Measurements from ENCODE around the gene IRAK2.

The IRAK2 gene

DNA sequence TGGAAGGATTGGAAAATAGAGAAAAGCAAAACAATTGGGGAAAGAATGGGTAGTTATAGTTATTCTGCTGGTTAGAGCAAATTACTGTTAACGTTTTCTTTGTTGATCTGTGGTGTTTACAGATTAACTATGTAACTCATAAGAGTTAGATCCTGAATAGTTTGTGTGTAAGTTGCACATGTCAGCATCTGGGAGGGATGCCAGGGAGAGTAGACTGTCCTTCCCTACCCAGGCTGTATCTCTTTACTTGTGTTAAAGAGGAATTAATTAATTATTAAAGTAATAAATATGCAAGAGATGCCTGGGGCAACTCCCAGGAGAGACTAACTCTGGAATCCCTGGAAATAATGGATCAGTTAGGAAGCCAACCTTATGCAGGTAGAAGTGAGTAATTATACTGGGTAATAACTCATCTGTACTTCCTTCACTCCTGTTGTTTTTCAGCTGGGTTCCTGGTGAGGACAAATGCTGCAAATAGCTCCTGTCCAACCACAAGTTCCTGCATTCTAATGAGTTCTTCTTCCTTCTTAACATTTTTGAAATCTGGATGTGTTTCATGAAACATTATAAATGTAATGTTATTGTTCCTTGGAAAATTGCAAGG lies 109.1 kb downstream of the IRAK2 start:
- H3K27ac Mint-ChIP-seq: no peak overlapping the region
- peaks cover 33 to 38% of the 10 kb centered on the region in 2 donors for H3K36me3 Mint-ChIP-seq

DNA sequence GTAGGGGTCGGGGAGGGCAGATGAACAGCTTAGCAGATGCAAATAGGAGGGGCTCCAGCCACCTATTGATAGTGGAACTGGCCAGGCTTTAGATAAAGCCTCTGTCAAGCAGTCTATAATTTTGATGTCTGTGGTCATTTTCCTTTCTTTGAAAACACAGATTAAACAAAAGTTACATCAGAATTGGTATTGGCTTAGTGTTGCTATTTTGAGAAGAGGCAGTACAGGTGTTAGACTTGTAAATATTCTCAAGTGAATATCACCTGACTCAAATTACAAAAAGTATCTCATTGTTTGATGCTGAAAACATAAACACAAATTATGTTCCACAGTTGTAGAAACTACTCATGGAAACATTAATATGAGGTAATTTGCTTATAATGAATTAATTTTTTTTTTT lies 109.9 kb downstream of the IRAK2 start:
- Mint-ChIP-seq H3K4me1 (peaks cover 12 to 22% of the 10 kb centered on the region in 2 donors), H3K4me3 (no peak overlapping the region), H3K27ac (no peak overlapping the region), H3K9me3 (no peaks in the 10 kb centered on the region), H3K27me3 (no peaks in the 10 kb centered on the region), H3K36me3 (peaks cover 33 to 36% of the 10 kb centered on the region in 2 donors)
- ATAC-seq (replicated peaks): no peak
- no peak for DNase-seq

More for the DNA sequence above, 109.1 kb downstream of the IRAK2 start:
- Mint-ChIP-seq H3K4me3 (no peak overlapping the region), H3K4me1 (peaks cover 16 to 28% of the 10 kb centered on the region in 2 donors), H3K27me3 (no peaks in the 10 kb centered on the region), H3K9me3 (no peaks in the 10 kb centered on the region)
- DNase-seq (no peak), ATAC-seq (replicated peaks) (no peak)

DNA sequence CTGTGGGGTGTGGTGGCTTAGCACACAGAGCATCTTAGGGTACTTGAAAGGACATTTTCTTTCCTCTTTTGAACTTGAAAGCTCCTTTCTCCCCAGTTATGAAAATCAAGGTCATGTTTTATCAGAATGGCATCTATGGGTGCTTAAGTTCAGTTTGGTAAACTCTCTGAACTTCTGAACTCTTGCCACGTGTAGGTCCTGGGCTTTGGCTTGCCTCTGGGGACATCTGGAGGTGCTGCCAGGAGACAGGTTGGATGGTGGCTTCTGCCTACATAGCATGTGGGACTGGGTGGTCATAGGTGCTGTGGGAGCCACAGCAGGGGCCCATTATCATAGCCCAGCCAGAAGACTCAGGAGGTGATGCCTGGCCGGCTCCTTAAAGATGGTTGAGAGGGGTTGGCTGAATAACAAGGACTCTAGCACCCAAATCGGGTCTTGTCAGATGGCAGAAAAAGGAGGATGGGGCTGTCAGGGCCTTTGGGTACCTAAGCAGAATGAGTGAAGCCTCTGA lies 112.5 kb downstream of the IRAK2 start:
- Mint-ChIP-seq H3K9me3 (no peaks in the 10 kb centered on the region), H3K27me3 (no peaks in the 10 kb centered on the region), H3K36me3 (peaks cover 33 to 38% of the 10 kb centered on the region in 2 donors), H3K4me3 (no peak overlapping the region), H3K4me1 (peaks cover 12 to 27% of the 10 kb centered on the region in 2 donors), H3K27ac (peak overlapping the region; percentile 73)
- DNase-seq (no peak), ATAC-seq (replicated peaks) (no peak)

DNA sequence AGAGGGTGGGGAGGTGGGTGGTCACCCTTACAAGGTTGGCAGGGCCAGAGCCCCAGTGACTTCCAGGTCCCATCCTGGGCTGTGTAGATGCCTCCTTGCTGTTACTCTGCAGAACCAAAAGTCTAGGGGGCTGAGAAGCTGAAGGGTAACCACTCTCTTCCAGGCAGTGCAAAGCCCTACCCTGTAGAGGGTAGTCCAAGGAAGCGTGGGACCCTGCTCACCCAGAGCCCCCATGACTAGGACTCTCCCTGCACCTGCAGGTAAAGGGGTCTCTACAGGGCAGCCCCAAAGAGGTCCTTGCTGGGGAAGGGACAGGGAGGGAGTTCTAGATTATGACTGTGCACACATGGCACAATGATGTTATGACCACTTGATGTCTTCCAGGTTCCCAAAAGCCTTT lies 113.8 kb downstream of the IRAK2 start:
- peak overlapping the region; percentile 25 for H3K27ac Mint-ChIP-seq
- H3K9me3 Mint-ChIP-seq: no peaks in the 10 kb centered on the region
- H3K4me3 Mint-ChIP-seq: no peak overlapping the region
- H3K27me3 Mint-ChIP-seq: no peaks in the 10 kb centered on the region
- no peak for DNase-seq
- no peak for ATAC-seq (replicated peaks)
- peaks cover 8 to 18% of the 10 kb centered on the region in 2 donors for H3K4me1 Mint-ChIP-seq
- H3K36me3 Mint-ChIP-seq: peaks cover 29 to 38% of the 10 kb centered on the region in 2 donors

DNA sequence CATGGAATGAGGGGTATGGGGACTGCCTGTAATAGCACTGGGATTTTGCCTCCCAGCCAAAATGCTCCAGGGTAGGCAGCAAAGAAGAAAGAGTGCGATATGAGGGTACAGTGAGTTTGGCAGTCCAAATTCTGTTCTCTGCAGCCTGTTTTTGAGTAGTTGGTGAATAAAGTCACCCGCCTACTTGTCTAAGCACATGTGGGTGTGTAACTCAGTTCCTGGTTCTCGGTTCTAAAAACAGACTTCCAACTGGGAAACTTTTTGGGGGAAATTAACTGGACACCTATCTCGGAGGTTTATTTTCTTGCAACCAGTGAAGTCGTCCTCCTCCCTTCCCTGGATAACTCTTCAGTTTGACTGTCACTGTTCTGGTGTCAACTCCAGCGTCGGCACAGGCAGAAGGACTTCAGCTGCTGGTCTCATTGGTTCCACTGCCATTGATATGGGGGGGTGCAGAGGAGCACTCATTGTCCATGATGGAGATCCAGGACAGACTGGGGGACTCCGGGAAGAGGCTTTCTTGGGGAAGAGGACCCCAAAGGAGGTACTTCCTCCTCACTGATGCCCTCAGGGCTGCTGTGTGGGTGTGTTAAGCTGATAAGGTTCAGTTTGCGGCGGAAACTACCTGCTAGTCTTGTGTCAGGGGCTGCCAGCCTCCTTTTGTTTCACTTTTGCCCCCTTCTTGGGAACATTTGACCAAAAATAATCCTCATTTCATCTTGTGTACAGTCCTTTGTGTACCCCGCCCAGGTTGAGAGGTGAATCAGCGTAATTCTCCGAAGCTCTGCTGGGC lies 114.9 kb downstream of the IRAK2 start:
- ATAC-seq (replicated peaks) (no peak), DNase-seq (no peak)
- Mint-ChIP-seq H3K9me3 (no peaks in the 10 kb centered on the region), H3K36me3 (peaks cover 30 to 39% of the 10 kb centered on the region in 2 donors), H3K27me3 (no peaks in the 10 kb centered on the region), H3K4me3 (no peak overlapping the region), H3K4me1 (peaks cover 10 to 15% of the 10 kb centered on the region in 2 donors), H3K27ac (no peak overlapping the region)

DNA sequence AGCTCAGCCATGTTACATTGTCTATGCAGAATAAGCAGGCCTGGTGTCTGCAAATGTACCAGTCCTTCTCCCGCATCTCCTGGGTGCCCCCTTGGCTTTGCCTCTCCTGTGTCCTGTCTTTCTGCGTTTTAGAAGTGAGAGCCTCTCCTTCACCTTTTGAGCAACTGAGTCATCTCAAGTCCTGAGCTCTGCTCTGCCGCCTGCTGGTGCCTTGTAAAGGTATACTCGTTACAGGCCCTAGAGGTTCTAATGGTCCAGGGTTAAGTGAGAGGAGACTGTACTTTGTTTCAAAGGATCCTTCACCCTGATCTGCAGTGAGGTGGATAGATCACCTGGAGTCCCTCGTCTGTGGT lies 115.4 kb downstream of the IRAK2 start:
- no peak for ATAC-seq (replicated peaks)
- Mint-ChIP-seq H3K4me3 (no peak overlapping the region), H3K27ac (no peak overlapping the region), H3K4me1 (peaks cover 14 to 20% of the 10 kb centered on the region in 2 donors), H3K27me3 (no peaks in the 10 kb centered on the region), H3K36me3 (peaks cover 34 to 44% of the 10 kb centered on the region in 2 donors), H3K9me3 (no peaks in the 10 kb centered on the region)
- no peak for DNase-seq

DNA sequence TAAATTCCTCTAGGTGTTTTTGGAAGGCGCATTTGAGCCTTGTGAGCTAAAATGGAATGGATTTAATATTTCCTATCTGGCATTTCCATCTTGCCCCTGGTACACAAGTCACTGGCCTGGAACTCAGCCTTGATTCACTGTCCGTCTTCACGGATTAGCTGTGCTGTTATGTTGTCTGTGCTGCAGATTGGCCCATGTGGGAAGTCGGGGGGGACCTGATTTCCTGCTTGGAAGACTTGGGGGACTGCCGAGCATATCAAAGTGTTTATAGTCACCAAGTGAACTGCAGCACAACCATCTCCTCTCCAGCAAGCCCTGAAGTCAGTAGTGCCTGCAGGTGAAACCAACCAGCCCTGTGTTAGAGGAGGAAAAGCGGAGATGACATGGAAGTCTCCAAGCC lies 115.9 kb downstream of the IRAK2 start:
- no peak for DNase-seq
- peaks cover 33 to 44% of the 10 kb centered on the region in 2 donors for H3K36me3 Mint-ChIP-seq

DNA sequence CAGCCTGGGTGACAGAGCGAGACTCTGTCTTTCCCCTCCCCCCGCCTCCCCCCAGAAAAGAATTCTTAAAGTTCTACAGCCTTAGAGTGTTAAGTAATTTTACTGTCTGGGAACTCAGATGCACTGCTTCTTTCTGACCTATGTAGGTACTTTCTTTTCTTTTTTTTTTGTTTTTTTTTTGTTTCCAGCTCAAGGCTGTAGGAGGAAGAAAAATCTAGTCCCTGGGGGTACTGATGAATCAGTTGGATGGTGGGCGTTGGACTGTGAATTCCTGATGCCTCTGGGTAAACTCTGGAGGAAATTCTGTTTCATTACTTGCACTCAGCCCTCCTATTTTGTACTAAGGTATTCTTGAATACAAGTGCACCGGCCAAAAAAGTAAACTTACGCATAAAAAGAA lies 117.2 kb downstream of the IRAK2 start:
- peaks cover 15 to 25% of the 10 kb centered on the region in 2 donors for H3K4me1 Mint-ChIP-seq
- H3K36me3 Mint-ChIP-seq: peaks cover 26 to 54% of the 10 kb centered on the region in 2 donors
- peak overlapping the region; percentile 47 for H3K27ac Mint-ChIP-seq
- no peaks in the 10 kb centered on the region for H3K27me3 Mint-ChIP-seq
- DNase-seq (no peak), ATAC-seq (replicated peaks) (no peak)
- no peak overlapping the region for H3K4me3 Mint-ChIP-seq
- no peaks in the 10 kb centered on the region for H3K9me3 Mint-ChIP-seq

More for the DNA sequence above, 115.9 kb downstream of the IRAK2 start:
- no peak overlapping the region for H3K27ac Mint-ChIP-seq
- ATAC-seq (replicated peaks): no peak
- no peak overlapping the region for H3K4me3 Mint-ChIP-seq
- no peaks in the 10 kb centered on the region for H3K27me3 Mint-ChIP-seq
- peaks cover 14 to 24% of the 10 kb centered on the region in 2 donors for H3K4me1 Mint-ChIP-seq
- no peaks in the 10 kb centered on the region for H3K9me3 Mint-ChIP-seq

DNA sequence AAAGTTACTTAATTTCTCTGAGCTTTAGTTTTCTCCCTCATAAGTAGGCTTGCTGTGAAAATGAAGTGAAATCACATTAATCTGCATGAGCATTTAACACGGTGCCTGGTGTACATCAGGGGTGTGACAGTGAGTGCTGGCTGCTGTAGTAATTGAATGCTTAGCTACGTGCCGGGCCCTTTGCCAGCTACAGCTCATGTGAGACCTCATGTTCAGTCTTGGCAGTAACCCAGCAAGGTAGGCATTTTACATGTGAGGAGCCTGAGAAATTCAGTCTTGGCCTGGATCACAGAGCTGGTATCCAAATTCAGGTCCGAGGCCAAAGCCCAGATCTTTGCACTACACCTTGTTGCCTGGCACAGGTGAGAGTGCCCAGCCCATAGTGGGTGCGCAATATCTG lies 118.9 kb downstream of the IRAK2 start:
- Mint-ChIP-seq H3K27me3 (no peaks in the 10 kb centered on the region), H3K36me3 (peaks cover 26 to 54% of the 10 kb centered on the region in 2 donors), H3K4me1 (peaks cover 13 to 25% of the 10 kb centered on the region in 2 donors), H3K9me3 (no peaks in the 10 kb centered on the region), H3K27ac (peak overlapping the region; percentile 51), H3K4me3 (no peak overlapping the region)
- ATAC-seq (replicated peaks) (no peak), DNase-seq (no peak)

DNA sequence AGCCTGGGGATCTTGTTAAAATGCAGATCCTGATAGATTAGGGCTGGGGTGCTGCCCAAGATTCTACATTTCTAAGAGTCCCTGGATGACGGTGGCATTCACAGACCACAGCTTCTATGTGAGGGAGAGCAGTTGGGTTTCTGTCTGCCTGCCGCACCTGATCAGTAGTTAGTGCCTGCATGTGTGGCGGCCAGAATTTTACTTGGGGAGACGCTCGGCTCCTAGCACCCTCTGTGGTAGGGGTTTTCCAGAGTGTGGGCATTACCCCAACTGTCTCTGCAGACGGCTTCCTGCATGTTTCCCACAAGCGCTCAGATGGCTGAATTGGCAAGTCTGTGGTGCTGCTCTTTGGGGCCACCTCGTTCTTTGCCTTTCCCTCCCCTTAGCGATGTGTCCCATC lies 119.8 kb downstream of the IRAK2 start:
- Mint-ChIP-seq H3K27me3 (no peaks in the 10 kb centered on the region), H3K27ac (peak overlapping the region; percentile 25), H3K9me3 (no peaks in the 10 kb centered on the region), H3K4me1 (peaks cover 13 to 25% of the 10 kb centered on the region in 2 donors), H3K36me3 (peaks cover 28 to 61% of the 10 kb centered on the region in 2 donors), H3K4me3 (no peak overlapping the region)
- peak; percentile 45 to 57 for ATAC-seq (replicated peaks)
- DNase-seq: no peak

DNA sequence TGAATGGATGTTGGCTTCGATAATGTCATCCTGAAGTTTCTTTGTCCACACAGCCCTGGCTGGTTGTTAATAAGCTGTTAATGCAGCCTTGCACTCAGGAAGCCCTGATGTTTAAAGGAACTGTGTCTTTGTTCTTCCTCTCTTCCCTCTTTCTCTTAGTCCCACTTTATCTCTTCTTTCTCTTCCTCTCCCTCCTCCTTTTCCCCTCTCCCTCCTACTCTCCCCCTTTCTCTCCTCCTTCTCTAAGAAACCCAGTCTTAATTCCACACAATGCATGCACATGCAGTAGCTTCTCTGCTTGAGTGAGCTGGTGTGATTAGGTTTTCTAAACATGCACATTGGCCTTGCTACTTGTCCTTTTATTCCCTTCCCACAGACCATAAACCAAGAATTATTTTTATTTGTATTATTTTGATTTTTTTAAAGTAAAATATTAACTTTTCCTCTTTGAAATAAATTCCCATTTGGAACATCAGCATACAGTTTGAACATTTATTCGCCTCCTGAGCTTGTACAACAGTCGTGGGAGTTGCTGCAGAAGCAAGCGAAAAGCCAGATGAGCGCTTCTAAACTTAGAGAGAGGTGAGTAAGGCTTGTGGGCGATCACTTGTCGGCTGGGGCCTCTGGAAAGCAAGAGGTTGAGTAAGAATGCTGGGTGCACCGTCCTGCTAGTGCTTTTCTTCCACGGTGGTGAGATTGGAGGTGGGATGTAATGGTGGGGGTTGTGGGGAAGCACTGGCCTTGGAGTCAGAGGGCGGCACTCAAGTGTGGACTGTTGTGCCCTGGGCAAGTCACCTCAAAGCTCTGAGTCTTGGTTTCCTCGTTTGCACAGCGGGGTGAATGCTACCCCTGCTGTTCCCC lies 120.8 kb downstream of the IRAK2 start:
- Mint-ChIP-seq H3K27ac (peak overlapping the region; percentile 65), H3K4me1 (peaks cover 13 to 25% of the 10 kb centered on the region in 2 donors), H3K9me3 (no peaks in the 10 kb centered on the region), H3K27me3 (no peaks in the 10 kb centered on the region), H3K36me3 (peaks cover 27 to 57% of the 10 kb centered on the region in 2 donors), H3K4me3 (no peak overlapping the region)
- ATAC-seq (replicated peaks) (no peak), DNase-seq (no peak)

DNA sequence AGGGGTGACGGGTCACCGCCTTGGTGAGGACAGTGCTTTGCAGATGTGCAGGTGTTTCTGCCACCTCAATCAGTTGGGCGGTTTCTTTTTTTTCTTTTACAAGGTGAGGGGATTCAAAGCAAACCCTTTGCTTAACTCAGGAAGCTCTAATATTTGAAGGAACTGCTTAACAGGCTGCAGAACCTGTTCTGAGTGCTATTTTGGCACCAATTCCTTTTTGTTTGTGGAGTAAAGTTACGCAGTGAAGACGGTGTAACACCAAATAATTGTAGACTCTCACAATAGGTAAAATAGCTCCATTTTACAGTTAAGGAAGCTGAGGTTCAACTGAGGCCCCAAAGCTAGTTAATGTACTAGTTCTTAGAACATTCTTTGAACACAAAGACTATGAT lies 121.4 kb downstream of the IRAK2 start:
- ATAC-seq (replicated peaks) (no peak), DNase-seq (no peak)
- Mint-ChIP-seq H3K27ac (no peak overlapping the region), H3K4me3 (no peak overlapping the region), H3K9me3 (no peaks in the 10 kb centered on the region), H3K27me3 (no peaks in the 10 kb centered on the region), H3K4me1 (peaks cover 13 to 25% of the 10 kb centered on the region in 2 donors), H3K36me3 (peaks cover 27 to 61% of the 10 kb centered on the region in 2 donors)

DNA sequence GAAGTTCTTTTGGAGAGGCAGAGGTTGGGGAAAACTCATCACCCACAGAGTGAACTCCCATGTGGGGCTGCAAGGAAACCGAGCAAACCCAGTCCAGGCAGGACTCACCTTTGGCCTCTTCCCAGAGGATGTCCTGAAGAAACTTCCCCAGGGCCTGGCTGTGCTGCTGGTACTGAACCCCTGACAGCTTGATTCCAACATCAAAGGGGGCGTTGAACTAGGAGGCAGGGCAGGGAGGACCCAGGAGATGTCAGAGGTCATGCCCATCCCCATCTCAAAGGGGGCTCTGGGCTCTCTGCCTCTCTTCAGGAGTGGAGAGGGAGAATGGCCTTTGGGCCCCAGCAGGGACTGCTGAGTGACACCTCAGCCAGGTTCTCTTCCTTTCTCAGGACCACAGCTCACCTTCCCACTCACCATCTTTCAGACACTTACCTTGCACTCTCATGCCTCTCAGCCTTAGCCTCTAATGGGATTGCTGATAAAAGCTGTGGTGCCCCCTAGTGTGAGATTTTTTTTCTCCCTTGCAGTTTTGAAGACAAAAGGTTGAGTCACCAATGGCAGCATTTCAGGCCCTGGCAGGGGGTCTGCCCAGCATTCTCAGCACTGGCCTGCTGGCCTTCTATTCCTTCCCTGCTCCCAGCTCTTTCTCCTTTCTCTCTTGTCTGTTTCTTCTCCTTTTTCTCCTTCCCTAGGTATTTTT lies 122.0 kb downstream of the IRAK2 start:
- peak; percentile 15 for DNase-seq
- Mint-ChIP-seq H3K4me1 (peaks cover 19 to 29% of the 10 kb centered on the region in 2 donors), H3K36me3 (peaks cover 30 to 67% of the 10 kb centered on the region in 2 donors), H3K9me3 (no peaks in the 10 kb centered on the region), H3K27me3 (no peaks in the 10 kb centered on the region), H3K4me3 (no peak overlapping the region), H3K27ac (no peak overlapping the region)
- peak; percentile 38 to 48 for ATAC-seq (replicated peaks)

Measured in stimulated activated naive B cell treated with anti-CD40 and anti-IgM and Interleukin-4, amounts not matched to agents 10 μg/mL and 1 μg/mL and 100 μg/mL, for 72 hours (primary cell).